ENCODE data around the gene PLPP3. TPM values are rescaled to one million over a fixed set of nuclear protein-coding genes. Genes with fewer than 3 reads are reported as not detected.

Gene PLPP3
- total and polyA plus RNA-seq, 2 of the 8 experiments (the other 6 are each of a cell fraction or from before 2014, with no cell fraction given): 33.2 to 42.0 TPM

DNA sequence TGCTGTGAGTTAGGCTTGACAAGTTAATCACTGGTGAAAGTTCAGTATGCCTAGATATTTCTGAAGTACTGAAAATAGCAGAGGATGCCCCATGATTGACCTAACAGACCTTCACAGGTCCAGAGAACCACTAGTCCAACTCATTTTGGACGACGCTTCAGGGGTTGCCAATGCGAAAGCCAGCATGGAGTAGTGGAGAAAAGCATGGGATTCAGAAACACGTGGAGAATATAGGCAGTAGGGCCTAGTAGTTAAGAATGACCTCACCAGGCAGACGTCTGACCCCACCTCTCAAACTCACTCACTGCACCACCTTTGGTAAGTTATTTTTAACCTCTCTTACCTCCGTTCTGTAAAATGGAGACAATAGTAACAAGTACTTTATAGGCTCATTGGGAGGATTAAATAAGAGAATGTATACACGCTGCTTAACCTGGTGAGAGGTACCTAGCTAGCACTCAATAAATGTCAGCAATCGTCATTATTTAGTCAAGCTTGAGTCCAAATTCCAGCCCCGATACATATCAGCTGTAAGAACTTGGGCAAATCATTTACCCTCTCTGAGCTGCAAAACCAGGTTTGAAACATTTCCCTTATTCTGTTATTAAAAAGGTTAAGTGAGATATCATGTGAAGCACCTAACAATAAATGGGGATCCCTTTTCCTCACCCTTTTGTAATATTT is 13.2 kb downstream of the PLPP3 start:
- Histone ChIP-seq H4K91ac (replicated peaks; ENCODE audit: insufficient read length, low read length) (no peak overlapping the region), H3K23me2 (ENCODE audit: low read depth, low read length) (no peaks in the 10 kb centered on the region), H3K4me1 (replicated peaks in 1 of 4; ENCODE audit: control insufficient read depth in 3 of 4, insufficient read depth in 4 of 4, low read length in 3 of 4) (peaks cover 4 to 44% (median 37%) of the 10 kb centered on the region in 4 experiments; a peak in 6 of 7 replicates), H3K4ac (replicated peaks; ENCODE audit: insufficient read length, low read depth, low read length) (no peak overlapping the region), H3K9me3 (ENCODE audit: insufficient read depth in 2 of 2, low read depth in 1 of 2, low read length in 1 of 2) (no peaks in the 10 kb centered on the region), H2AFZ (ENCODE audit: low read length) (no peak overlapping the region), H3K56ac (replicated peaks; ENCODE audit: insufficient read length, low read depth, low read length) (no peak overlapping the region), H4K20me1 (replicated peaks in 1 of 2; ENCODE audit: control insufficient read depth in 1 of 2, insufficient read depth in 2 of 2, low read length in 2 of 2) (peaks cover 2 to 7% of the 10 kb centered on the region in 2 experiments), H2BK12ac (ENCODE audit: low read depth, low read length) (no peak overlapping the region), H3K27ac (ENCODE audit: low read depth, low read length) (peak overlapping the region; percentile 17; the same call in 1 of the 2 replicates), H3K14ac (ENCODE audit: insufficient read length) (no peak overlapping the region), H4K5ac (ENCODE audit: insufficient read length, low read depth, low read length) (peak overlapping the region; percentile 81), H2BK120ac (replicated peaks; ENCODE audit: low read depth, low read length) (no peak overlapping the region), H3K4me2 (ENCODE audit: insufficient read depth in 1 of 2, low read depth in 2 of 2, low read length in 2 of 2) (peak overlapping the region; percentile 28 to 65; a peak in 3 of 4 replicates), H3K79me2 (ENCODE audit: control insufficient read depth in 1 of 2, insufficient read depth in 2 of 2, low read length in 2 of 2) (peaks cover 33 to 95% of the 10 kb centered on the region in 2 experiments), H3K27me3 (replicated peaks in 1 of 4; ENCODE audit: control insufficient read depth in 3 of 4, extremely low read depth in 1 of 4, insufficient read depth in 3 of 4, low read length in 3 of 4) (no peaks in the 10 kb centered on the region), H3K18ac (ENCODE audit: extremely low read depth, low read length) (no peak overlapping the region), H3K4me3 (ENCODE audit: extremely low read depth in 1 of 4, insufficient read depth in 2 of 4, low read depth in 3 of 4, low read length in 4 of 4) (0 out of 8 replicates have a peak overlapping the region, but pooled peaks of 1 of the 4 experiments have one; percentile 9), H2AK5ac (ENCODE audit: low read depth, low read length) (no peak overlapping the region; the same call in 1 of the 2 replicates), H3K36me3 (ENCODE audit: control insufficient read depth in 2 of 4, insufficient read depth in 4 of 4, low read length in 3 of 4) (no peaks in the 10 kb centered on the region; a peak in 1 of 8 replicates), H4K8ac (ENCODE audit: extremely low read depth, insufficient read depth, low read length) (no peak overlapping the region), H2BK15ac (ENCODE audit: low read length) (no peak overlapping the region), H2BK20ac (ENCODE audit: low read length) (no peak overlapping the region), H3K79me1 (ENCODE audit: low read depth, low read length) (peaks cover 6% of the 10 kb centered on the region; the same call in 1 of the 2 replicates), H3K9ac (replicated peaks in 1 of 4; ENCODE audit: extremely low read depth in 1 of 4, low read depth in 3 of 4, low read length in 3 of 4) (no peak overlapping the region), H3K23ac (ENCODE audit: insufficient read length) (no peak overlapping the region), H2BK5ac (ENCODE audit: low read depth, low read length) (no peak overlapping the region)
- FAIRE-seq (no peak), DNase-seq (ENCODE audit: low read depth in 1 of 2, low spot score in 2 of 2) (no peak)
- WGBS, 2 experiments (ENCODE audit: extremely low coverage in 1 of 2, insufficient coverage in 1 of 2, insufficient read length in 1 of 2, insufficient replicate concordance in 2 of 2, low coverage in 1 of 2, low lambda C conversion rate in 2 of 2, missing lambda C conversion rate in 1 of 2): 73% methylated on average over 9 of the region's 9 CpGs; no CpG with 5 or more reads in 1 of the 2 experiments
- ChIA-PET POLR2A (ENCODE audit: partially characterized antibody) (interaction anchor here (1.2 to 3.8 kb wide), 7 partner anchors 10 to 30 kb away, joined by 3 to 21 read pairs (median 7); partner anchors contain the start of gene PLPP3), CTCF (ENCODE audit: partially characterized antibody) (interaction anchor here (0.7 to 4.0 kb wide), 7 partner anchors 9 to 253 kb away, joined by 3 to 31 read pairs (median 3); partner anchors contain the start of genes FYB2 and PLPP3)
- TF ChIP-seq SP1 (IDR thresholded peaks at IDR 0.05; ENCODE audit: low read depth, low read length) (no peak), CBX8 (IDR thresholded peaks at IDR 0.05; ENCODE audit: borderline replicate concordance, low read depth, low read length) (no peak), JUND (IDR thresholded peaks at IDR 0.05; ENCODE audit: low read length) (no peak), TAF1 (IDR thresholded peaks at IDR 0.05; ENCODE audit: low read depth, low read length) (no peak), CEBPB (IDR thresholded peaks at IDR 0.05; ENCODE audit: low read depth, low read length) (no peak), SIN3A (conservative IDR thresholded peaks at IDR 0.05 in 1 of 2, IDR thresholded peaks at IDR 0.05 in 1 of 2; ENCODE audit: low read depth in 1 of 2, low read length in 2 of 2) (no peak; a peak in 1 of 4 replicates), TBP (IDR thresholded peaks at IDR 0.05; ENCODE audit: low read depth, low read length) (no peak)

Measured in H1 (cell line).